T-cell (primary cell): ENCODE measurements around the gene COL15A1. TPM values are rescaled to one million over a fixed set of nuclear protein-coding genes. Genes with fewer than 3 reads are reported as not detected.

Experiments
- ATAC-seq, 4 experiments: fragments of 200-7000 bp in 3 of 4; fragments of 150-1000 bp in 1 of 4; cut with Tn5 transposase; replicated peaks in 1 of 4; 1 replicate in 3 of 4; 2 replicates in 1 of 4; pipeline ENCODE4 v1.10.0; 2021; ENCODE audit warnings: moderate library complexity in 3 of 4, mild to moderate bottlenecking in 2 of 4, moderate number of reproducible peaks in 1 of 4
- CTCF ChIA-PET, 2 donors: fragments of 300-600 bp; sonication (Branson Sonifier 250); formaldehyde crosslinking; loops; one replicate each; lab custom pipeline; 2022; ENCODE audit warnings: antibody characterized with exemption in 2 of 2; lab: Charles Lee
- POLR2A ChIA-PET, 2 donors: fragments of 300-600 bp; sonication (Branson Sonifier 250); formaldehyde crosslinking; loops; one replicate each; lab custom pipeline; 2022; ENCODE audit warnings: antibody characterized with exemption in 2 of 2; lab: Charles Lee
- DNase-seq, 35 experiments: peaks; one replicate each; pipeline versions ENCODE4 v3.0.0 to v3.0.0-alpha.2; 2013 to 2023
- H3K27ac ChIP-seq: one replicate; pipeline ENCODE4 v1.5.1; 2013; ENCODE audit warnings: low read length
- H3K27me3 ChIP-seq, 2 experiments: replicated peaks in 1 of 2; 1 replicate in 1 of 2; 2 replicates in 1 of 2; pipeline versions ENCODE4 v1.6.1 to v1.7.0; 2013; ENCODE audit warnings: low read length in 1 of 2, mixed read lengths in 1 of 2; ENCODE audit not compliant: control insufficient read depth in 2 of 2, insufficient read depth in 2 of 2; ENCODE audit errors: extremely low read depth in 1 of 2
- H3K36me3 ChIP-seq, 2 donors: 1 replicate in 1 of 2; 2 replicates in 1 of 2; pipeline versions ENCODE4 v1.6.1 to v1.7.0; 2013; ENCODE audit warnings: low read length in 1 of 2; ENCODE audit not compliant: control insufficient read depth in 2 of 2, insufficient read depth in 1 of 2; ENCODE audit errors: extremely low read depth in 1 of 2
- H3K4me1 ChIP-seq, 2 experiments: 1 replicate in 1 of 2; 2 replicates in 1 of 2; pipeline versions ENCODE4 v1.6.1 to v1.7.0; 2013; ENCODE audit warnings: low read length in 2 of 2, mixed read lengths in 1 of 2; ENCODE audit not compliant: insufficient read depth in 2 of 2, control insufficient read depth in 1 of 2; ENCODE audit errors: extremely low read depth in 1 of 2
- H3K4me3 ChIP-seq, 2 donors: 1 replicate in 1 of 2; 2 replicates in 1 of 2; pipeline versions ENCODE4 v1.5.1 to v1.7.0; 2013; ENCODE audit warnings: mild to moderate bottlenecking in 2 of 2, low read length in 1 of 2, moderate library complexity in 1 of 2; ENCODE audit not compliant: control insufficient read depth in 1 of 2; ENCODE audit errors: extremely low read depth in 1 of 2
- H3K9me3 ChIP-seq: 2 replicates; pipeline ENCODE4 v1.7.0; 2013
- H3K27ac Mint-ChIP-seq, 2 donors: one replicate each; pipeline ENCODE4 v1.8.0; 2020 to 2021; ENCODE audit warnings: mild to moderate bottlenecking in 2 of 2, mixed read lengths in 2 of 2
- H3K27me3 Mint-ChIP-seq, 2 donors: one replicate each; pipeline ENCODE4 v1.8.0; 2021 to 2022; ENCODE audit warnings: mixed read lengths in 2 of 2
- H3K36me3 Mint-ChIP-seq: one replicate; pipeline ENCODE4 v1.8.0; 2021; ENCODE audit warnings: mixed read lengths
- H3K4me1 Mint-ChIP-seq, 3 donors: one replicate each; pipeline ENCODE4 v1.8.0; 2020 to 2022; ENCODE audit warnings: mixed read lengths in 3 of 3, mild to moderate bottlenecking in 1 of 3
- H3K4me3 Mint-ChIP-seq, 3 donors: one replicate each; pipeline ENCODE4 v1.8.0; 2020 to 2022; ENCODE audit warnings: mild to moderate bottlenecking in 3 of 3, mixed read lengths in 3 of 3, moderate library complexity in 3 of 3
- H3K9me3 Mint-ChIP-seq, 3 donors: one replicate each; pipeline ENCODE4 v1.8.0; 2020 to 2022; ENCODE audit warnings: mixed read lengths in 3 of 3
- WGBS: methylation state at CpG from one replicate; pipeline ENCODE4 v1.1.5; 2013; ENCODE audit warnings: missing lambda C conversion rate; ENCODE audit not compliant: insufficient coverage; 5-methylcytosine and 5-hydroxymethylcytosine counted together
- total RNA-seq, 35 experiments: library from RNA in 6 of 35; stranded (reverse) in 6 of 35; fragments of 120-200 nt in 1 of 35; gene quantifications; one replicate each; pipeline versions ENCODE4 v1.2.1 to v1.2.4 and lab custom pipeline; 2013 to 2026

Gene COL15A1
- total RNA-seq, 5 donors from 2014 or later (not counting 1 experiment from before 2014, with no cell fraction given): 0.15 to 0.20 (median 0.19) TPM; not detected in 2

GRCh38 chr9:99030092-99030511 lies 86.4 kb downstream of the COL15A1 start:
- Histone ChIP-seq H3K9me3 (no peaks in the 10 kb centered on the region), H3K36me3 (no peaks in the 10 kb centered on the region), H3K27ac (no peak overlapping the region), H3K27me3 (peaks cover 0 to 2% of the 10 kb centered on the region in 2 experiments), H3K4me1 (peaks cover 9 to 20% of the 10 kb centered on the region in 2 experiments), H3K4me3 (no peak overlapping the region)
- ChIA-PET POLR2A (interaction anchor here in 1 of 2 donors (0.7 kb wide), 1 partner anchor 24 kb away, joined by 3 read pairs; no protein-coding TSS in a partner anchor), CTCF (no interaction called here)
- no peak for ATAC-seq
- Mint-ChIP-seq H3K27me3 (no peaks in the 10 kb centered on the region), H3K27ac (no peak overlapping the region), H3K4me1 (peaks cover 27 to 44% (median 40%) of the 10 kb centered on the region in 3 donors), H3K36me3 (no peaks in the 10 kb centered on the region), H3K9me3 (no peaks in the 10 kb centered on the region), H3K4me3 (no peak overlapping the region)
- 96% methylated on average over 2 of the region's 3 CpGs for WGBS
- DNase-seq: no peak

GRCh38 chr9:99030610-99031109 lies 87.0 kb downstream of the COL15A1 start:
- Histone ChIP-seq H3K36me3 (no peaks in the 10 kb centered on the region), H3K27me3 (peaks cover 0 to 4% of the 10 kb centered on the region in 2 experiments), H3K4me3 (no peak overlapping the region), H3K9me3 (no peaks in the 10 kb centered on the region), H3K4me1 (peaks cover 9 to 25% of the 10 kb centered on the region in 2 experiments), H3K27ac (no peak overlapping the region)
- H3K4me1 Mint-ChIP-seq: peaks cover 32 to 46% (median 40%) of the 10 kb centered on the region in 3 donors
- WGBS: 90% methylated on average over 2 of the region's 3 CpGs
- H3K36me3 Mint-ChIP-seq: no peaks in the 10 kb centered on the region
- ChIA-PET POLR2A (interaction anchor here in 1 of 2 donors (0.7 kb wide), 1 partner anchor 24 kb away, joined by 3 read pairs; no protein-coding TSS in a partner anchor), CTCF (no interaction called here)
- H3K27ac Mint-ChIP-seq: no peak overlapping the region
- DNase-seq (no peak), ATAC-seq (no peak)
- no peaks in the 10 kb centered on the region for H3K9me3 Mint-ChIP-seq
- H3K4me3 Mint-ChIP-seq: no peak overlapping the region
- no peaks in the 10 kb centered on the region for H3K27me3 Mint-ChIP-seq

DNA sequence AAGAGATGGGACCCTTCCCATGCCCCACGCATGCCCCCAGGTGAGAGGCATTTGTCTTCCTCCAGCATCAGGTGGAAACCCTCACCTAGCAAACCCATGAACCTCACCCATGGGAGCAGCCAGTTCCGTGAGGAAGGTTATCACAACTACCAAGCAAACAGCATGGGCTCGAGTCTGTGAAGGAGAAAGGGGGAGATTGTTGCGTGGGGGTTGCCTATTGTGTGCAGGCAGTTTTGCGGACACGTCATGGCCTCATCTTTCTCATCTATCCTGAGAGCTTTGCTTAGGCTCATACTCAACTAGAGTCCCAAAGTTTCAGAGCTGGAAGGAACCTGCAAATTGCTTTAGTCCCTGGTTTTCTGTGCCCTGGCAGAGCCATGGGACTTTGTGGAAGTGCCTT lies 87.6 kb downstream of the COL15A1 start:
- H3K4me1 Mint-ChIP-seq: peaks cover 31 to 43% (median 37%) of the 10 kb centered on the region in 3 donors
- ATAC-seq: no peak
- CTCF ChIA-PET: no interaction called here

DNA sequence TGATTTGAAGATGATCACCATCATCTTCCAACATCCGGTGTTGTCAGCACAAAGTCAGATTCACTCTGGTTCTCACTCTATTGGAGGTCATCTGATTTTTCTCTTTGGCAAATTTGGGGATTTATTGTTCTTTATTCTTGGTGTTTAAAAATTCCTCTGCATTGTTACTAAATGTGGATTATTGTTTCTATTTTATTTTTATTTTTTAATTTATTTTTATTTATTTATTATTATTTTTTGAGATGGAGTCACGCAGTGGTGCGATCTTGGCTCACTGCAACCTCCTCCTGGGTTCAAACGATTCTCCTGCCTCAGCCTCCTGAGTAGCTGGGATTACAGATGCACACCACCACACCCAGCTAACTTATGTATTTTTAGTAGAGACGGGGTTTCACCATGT lies 88.3 kb downstream of the COL15A1 start:
- ChIA-PET POLR2A (no interaction called here), CTCF (no interaction called here)
- H3K27ac ChIP-seq: no peak overlapping the region
- no CpG with 5 or more reads among the region's 5 CpGs for WGBS
- H3K36me3 Mint-ChIP-seq: no peaks in the 10 kb centered on the region
- peaks cover 9 to 18% of the 10 kb centered on the region in 2 experiments for H3K4me1 ChIP-seq
- H3K27me3 Mint-ChIP-seq: no peaks in the 10 kb centered on the region
- no peaks in the 10 kb centered on the region for H3K9me3 Mint-ChIP-seq
- H3K4me3 Mint-ChIP-seq: no peak overlapping the region
- DNase-seq: no peak
- H3K9me3 ChIP-seq: no peaks in the 10 kb centered on the region
- H3K36me3 ChIP-seq: no peaks in the 10 kb centered on the region
- peaks cover 0 to 4% of the 10 kb centered on the region in 2 experiments for H3K27me3 ChIP-seq
- no peak overlapping the region for H3K27ac Mint-ChIP-seq
- no peak for ATAC-seq
- H3K4me3 ChIP-seq: no peak overlapping the region
- peaks cover 24 to 38% (median 30%) of the 10 kb centered on the region in 3 donors for H3K4me1 Mint-ChIP-seq

More for the DNA sequence above, 87.6 kb downstream of the COL15A1 start:
- Histone ChIP-seq H3K27ac (no peak overlapping the region), H3K4me1 (peaks cover 9 to 24% of the 10 kb centered on the region in 2 experiments), H3K9me3 (no peaks in the 10 kb centered on the region), H3K36me3 (no peaks in the 10 kb centered on the region), H3K27me3 (peaks cover 0 to 4% of the 10 kb centered on the region in 2 experiments), H3K4me3 (no peak overlapping the region)
- H3K4me3 Mint-ChIP-seq: no peak overlapping the region
- H3K9me3 Mint-ChIP-seq: no peaks in the 10 kb centered on the region
- H3K27ac Mint-ChIP-seq: no peak overlapping the region
- H3K36me3 Mint-ChIP-seq: no peaks in the 10 kb centered on the region
- no peaks in the 10 kb centered on the region for H3K27me3 Mint-ChIP-seq
- DNase-seq: no peak
- no CpG with 5 or more reads among the region's 6 CpGs for WGBS
- POLR2A ChIA-PET: no interaction called here

DNA sequence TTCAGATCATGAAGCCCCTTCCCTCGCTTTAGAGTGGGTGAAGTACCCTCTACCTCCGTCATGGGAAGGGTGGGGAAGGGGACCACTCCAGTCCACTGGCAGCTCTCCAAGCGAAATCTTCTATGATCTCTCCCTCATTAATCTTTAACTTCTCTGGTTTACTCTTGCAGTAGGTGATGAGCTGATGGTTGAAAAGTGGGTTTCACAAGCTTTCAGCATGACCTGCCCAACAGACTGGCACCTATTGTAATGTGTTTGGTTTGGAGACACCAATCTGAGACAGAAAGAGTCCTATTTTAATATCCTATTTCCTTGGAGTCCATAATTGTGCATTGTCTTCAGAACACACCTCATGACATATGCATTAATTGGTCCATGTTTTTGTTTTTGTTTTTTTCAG lies 90.4 kb downstream of the COL15A1 start:
- no peak overlapping the region for H3K27ac Mint-ChIP-seq
- Histone ChIP-seq H3K4me1 (peaks cover 0 to 14% of the 10 kb centered on the region in 2 experiments), H3K27ac (no peak overlapping the region), H3K27me3 (peaks cover 0 to 4% of the 10 kb centered on the region in 2 experiments), H3K36me3 (no peaks in the 10 kb centered on the region), H3K9me3 (no peaks in the 10 kb centered on the region), H3K4me3 (no peak overlapping the region)
- no peak overlapping the region for H3K4me3 Mint-ChIP-seq
- POLR2A ChIA-PET: no interaction called here
- CTCF ChIA-PET: interaction anchor here in 1 of 2 donors (0.6 kb wide), 1 partner anchor 23 kb away, joined by 6 read pairs; no protein-coding TSS in a partner anchor
- ATAC-seq: no peak
- DNase-seq: no peak
- no peaks in the 10 kb centered on the region for H3K27me3 Mint-ChIP-seq
- peaks cover 14 to 34% (median 26%) of the 10 kb centered on the region in 3 donors for H3K4me1 Mint-ChIP-seq
- WGBS: no CpG with 5 or more reads among the region's 3 CpGs
- H3K9me3 Mint-ChIP-seq: no peaks in the 10 kb centered on the region
- H3K36me3 Mint-ChIP-seq: no peaks in the 10 kb centered on the region

DNA sequence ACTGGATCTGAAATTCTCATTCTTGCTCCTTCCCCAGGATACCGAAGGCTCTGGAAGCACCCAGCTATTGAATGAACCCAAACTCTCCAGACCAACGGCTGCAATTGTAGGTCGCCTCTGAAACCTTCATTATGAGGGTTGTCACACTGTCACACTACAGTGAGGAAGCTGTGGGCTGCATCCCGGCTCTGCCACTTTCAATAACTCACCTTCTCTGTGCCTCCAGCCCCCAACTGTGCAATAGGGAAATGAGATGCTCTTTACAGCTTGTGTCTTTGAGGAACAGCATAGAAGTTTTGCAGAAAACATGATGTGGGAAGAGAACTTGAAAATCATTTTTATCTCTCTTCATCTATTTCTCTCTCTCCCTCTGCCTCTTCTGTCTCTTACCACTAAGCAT lies 91.6 kb downstream of the COL15A1 start:
- peaks cover 20 to 38% (median 35%) of the 10 kb centered on the region in 3 donors for H3K4me1 Mint-ChIP-seq
- no peak overlapping the region for H3K4me3 ChIP-seq
- no peak overlapping the region for H3K27ac Mint-ChIP-seq
- H3K9me3 ChIP-seq: no peaks in the 10 kb centered on the region
- no peaks in the 10 kb centered on the region for H3K9me3 Mint-ChIP-seq
- peaks cover 0 to 4% of the 10 kb centered on the region in 2 experiments for H3K27me3 ChIP-seq
- ATAC-seq (no peak), DNase-seq (no peak)
- H3K27ac ChIP-seq: no peak overlapping the region
- CTCF ChIA-PET: interaction anchor here in 1 of 2 donors (0.6 kb wide), 1 partner anchor 53 kb away, joined by 3 read pairs; no protein-coding TSS in a partner anchor
- H3K36me3 Mint-ChIP-seq: no peaks in the 10 kb centered on the region
- 100% methylated on average over 1 of the region's 4 CpGs for WGBS
- no peak overlapping the region for H3K4me3 Mint-ChIP-seq
- H3K27me3 Mint-ChIP-seq: no peaks in the 10 kb centered on the region
- POLR2A ChIA-PET: no interaction called here
- no peaks in the 10 kb centered on the region for H3K36me3 ChIP-seq
- H3K4me1 ChIP-seq: peaks cover 2 to 14% of the 10 kb centered on the region in 2 experiments
